ENCODE results near the gene NCR2.
A peak's percentile ranks its signal among the peaks of the same experiment; 100 is the strongest.

The NCR2 gene

DNA sequence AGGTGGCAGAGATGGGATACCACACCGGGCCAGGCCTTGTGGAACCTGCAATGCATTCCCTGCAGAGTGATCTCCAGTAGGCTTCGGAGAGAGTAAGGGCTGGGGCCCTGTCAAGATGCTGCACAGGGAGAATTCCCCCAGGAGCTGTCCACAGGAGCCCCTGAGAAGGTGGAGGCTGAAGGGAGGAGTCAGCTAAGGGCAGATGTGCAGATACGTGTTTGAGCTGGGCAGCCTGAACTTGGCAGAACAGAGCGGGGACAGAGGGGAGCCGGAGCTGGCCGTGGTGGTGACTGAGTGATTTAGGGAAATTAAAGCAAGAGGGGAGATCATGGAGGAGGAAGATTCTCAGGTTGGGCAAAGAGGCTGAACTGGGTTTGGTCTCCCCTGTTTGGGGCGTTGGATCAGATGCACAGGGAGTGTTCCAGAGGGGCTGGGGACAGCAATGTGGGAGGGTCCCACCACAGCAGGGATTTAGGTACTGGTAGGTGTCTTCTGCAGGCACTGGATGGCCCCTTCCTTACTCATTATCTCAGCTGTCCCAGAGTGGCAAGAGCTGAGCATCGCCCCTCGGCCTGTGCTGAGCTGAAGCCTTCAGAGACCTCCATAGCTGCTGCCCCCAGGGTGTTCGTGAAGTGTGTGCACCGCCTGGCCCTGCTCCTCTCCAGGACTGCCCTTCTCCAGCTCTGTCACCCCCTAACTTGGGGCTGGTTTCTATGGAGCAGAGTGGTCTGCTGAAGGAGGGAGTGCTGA lies 3.8 kb upstream of the NCR2 start:
- no peak for DNase-seq (ENCODE audit: low spot score)

DNA sequence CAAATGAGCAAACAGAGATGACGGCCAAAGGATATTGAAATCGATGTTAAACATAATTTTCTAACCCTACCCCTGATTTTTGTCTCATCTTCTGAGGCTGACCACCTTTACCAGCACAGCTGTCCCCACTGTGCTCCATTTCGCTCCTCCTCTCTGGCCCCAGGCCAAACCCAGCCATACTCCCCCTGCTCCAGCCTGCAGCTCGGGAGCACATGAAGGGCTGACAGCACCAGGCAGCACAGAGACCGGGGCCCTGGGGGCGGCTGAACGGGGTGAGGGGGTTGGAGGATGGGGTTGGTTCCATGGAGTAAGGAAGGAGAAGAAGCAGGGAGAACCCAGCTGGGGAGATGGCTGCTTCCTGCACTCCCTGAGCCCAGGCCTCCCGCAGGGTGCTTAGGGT lies 3.2 kb upstream of the NCR2 start:
- no peak for DNase-seq (ENCODE audit: low spot score)

DNA sequence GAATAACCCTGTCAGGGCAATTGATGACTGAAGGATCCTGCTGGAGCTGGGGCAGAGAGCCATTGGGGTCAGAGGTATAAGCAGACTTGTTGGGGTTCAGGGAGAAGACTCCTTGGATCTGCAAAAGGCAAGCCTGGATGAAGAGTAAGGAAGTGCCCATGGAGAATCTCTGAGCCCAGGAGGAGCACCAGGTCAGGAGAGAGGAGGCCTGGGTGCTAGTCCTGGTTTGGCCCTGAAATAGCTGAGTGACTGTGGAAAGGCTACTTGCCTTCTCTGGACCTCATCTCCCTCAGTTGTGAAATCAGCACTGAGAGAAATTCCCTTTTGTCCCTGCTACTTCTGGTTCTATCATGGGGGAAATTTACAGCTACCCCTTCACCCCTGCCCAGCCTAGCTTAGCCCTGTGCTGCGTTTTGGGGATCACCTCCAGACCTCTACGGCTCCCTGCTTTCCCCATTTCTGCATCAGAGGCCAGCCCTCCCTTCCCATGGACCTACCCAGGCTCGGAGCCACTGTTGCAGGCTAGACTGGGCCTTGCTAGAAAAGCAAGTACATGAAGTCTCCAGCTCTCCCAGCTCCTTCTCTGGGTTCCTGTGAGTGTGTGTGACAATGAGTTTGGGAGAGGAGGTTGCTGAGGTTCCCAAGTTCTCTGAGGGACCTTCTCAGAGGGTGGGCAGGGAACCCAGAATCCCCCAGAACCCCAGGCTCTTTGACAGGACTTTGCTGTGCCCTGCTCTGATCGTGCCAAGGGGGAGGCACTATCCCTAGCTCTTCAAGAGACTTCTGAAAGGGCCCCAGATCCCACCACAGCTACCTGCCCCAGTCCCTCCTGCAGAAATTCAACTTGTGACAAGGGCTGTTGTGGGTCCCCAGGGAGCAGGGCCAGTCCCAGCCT lies 2.3 kb upstream of the NCR2 start:
- no peak for DNase-seq (ENCODE audit: low spot score)

DNA sequence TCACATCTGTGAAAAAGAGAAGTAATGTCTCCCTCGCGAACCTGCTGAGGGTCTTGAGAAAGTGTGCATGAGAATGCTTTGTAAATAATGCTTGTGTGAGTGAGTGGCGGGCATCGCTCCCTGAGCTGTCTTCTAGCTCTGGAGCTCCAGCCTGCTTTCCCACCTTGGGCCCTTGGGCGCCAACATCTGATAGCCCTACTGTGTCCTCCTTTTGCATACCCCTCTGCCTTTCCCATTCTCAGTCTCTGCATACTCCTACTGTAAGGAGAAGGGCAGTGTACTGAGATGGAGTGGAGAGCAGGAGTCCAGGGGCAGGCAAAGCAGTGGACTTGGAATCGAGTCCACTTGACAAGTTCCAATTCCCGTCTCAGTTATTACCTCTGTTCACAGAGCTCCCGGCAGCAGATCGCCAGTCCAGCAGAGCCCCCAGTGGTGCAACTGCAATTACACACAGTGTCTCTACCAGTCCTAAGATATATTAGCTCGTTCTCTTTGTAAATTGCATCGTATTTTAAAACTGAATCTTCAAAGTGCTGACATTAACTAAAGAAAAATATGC lies 847 bp upstream of the NCR2 start:
- no peak for DNase-seq (ENCODE audit: low spot score)

DNA sequence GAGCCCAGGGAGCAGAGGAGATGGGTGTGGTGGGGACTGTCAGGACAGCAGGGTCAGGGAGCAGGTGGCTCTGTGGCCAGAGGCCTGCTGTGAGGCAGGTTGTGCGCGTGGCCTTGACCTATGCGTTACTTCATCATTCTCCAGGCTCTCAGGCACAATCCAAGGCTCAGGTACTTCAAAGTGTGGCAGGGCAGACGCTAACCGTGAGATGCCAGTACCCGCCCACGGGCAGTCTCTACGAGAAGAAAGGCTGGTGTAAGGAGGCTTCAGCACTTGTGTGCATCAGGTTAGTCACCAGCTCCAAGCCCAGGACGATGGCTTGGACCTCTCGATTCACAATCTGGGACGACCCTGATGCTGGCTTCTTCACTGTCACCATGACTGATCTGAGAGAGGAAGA lies 535 bp downstream of the NCR2 start:
- no peak for DNase-seq (ENCODE audit: low spot score)

DNA sequence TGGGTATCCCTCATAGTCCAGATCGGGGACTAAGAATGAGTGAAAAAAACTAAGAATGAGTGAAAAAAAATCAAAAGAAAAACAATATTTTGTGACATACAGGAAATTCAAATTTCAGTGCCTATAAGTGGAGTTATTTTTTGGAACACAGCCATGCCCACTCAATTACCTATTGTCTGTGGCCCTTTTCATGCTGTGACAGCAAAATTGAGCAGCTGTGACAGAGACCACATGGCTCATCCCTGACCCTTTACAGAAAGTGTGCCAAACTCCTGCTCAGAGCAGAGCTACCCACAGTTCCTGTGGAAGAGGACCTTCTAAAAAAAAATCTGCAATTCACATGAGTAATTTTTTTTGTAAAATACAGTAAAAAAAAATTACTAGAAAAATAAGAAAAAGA lies 1.4 kb downstream of the NCR2 start:
- DNase-seq (ENCODE audit: low spot score) = no peak

DNA sequence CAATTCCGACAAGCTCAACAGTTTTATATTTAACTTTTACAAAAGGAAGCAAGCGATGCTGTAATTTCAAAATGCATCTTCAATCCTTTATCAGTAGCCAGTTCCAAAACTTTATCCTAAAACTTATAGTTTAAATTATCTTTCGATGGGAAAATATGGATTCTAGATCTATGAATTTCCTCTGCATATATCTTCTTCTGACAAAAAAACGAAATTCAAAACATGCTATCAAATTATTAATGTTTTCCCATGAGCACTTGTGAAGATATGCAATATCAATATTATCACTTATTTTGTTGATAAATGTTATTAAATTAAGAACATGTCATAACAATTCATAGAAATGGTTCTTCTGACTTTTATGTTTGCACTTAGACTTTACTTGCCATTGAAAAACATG lies 2.3 kb downstream of the NCR2 start:
- DNase-seq (ENCODE audit: low spot score) = no peak

DNA sequence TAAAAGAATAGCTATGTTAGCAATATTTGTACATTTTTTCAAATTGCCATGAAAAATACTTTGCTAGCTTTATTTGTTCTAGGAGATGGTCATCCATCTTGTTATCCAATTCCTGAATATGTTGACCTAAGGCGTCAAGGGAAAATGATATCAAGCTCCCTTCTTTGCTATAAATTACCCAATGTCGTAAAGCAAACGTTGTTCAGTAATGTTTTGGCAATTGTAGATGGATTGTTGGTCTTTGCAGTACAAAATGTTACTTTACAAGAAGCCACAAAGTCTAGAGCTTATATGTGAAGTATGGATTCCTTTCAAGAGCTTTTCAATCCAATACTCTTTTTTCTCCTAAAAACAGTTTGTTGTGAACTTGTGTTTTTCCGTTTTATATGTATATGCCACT lies 3.3 kb downstream of the NCR2 start:
- DNase-seq (ENCODE audit: low spot score) = no peak

DNA sequence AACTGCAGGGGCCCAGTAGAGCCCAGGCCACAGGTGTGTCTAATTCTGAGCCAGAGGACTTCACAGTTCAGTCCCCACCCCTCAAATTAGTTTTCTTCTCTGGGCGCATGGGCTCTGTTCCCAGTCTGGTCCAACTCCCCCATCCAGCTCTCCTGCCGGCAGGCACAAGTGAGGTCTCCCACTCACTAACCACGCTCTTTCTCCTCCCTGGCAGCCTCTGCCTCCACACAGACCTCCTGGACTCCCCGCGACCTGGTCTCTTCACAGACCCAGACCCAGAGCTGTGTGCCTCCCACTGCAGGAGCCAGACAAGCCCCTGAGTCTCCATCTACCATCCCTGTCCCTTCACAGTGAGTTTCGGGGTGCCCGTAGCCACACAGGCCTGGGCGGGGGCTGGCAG lies 6.2 kb downstream of the NCR2 start:
- DNase-seq (ENCODE audit: low spot score) = no peak

DNA sequence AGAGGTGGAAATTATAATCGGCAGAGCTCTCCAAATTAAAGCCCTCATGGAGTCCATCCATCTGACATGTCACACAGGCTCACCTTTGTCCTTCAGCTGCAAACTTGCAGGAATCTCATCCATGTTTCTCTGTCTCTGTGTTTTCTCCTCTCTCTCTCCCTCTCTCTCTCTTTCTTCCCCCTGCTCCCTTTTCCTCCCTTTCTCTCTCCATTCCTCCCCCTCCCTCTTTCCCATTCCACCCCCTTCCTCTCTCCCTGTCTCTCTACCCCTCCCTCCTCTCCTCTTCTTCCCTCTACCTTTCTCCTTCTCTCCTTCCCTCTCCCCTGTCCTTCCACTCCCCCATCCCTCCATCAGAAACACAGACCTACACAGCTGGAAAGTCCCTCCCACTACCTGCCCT lies 6.8 kb downstream of the NCR2 start:
- no peak for DNase-seq (ENCODE audit: low spot score)

DNA sequence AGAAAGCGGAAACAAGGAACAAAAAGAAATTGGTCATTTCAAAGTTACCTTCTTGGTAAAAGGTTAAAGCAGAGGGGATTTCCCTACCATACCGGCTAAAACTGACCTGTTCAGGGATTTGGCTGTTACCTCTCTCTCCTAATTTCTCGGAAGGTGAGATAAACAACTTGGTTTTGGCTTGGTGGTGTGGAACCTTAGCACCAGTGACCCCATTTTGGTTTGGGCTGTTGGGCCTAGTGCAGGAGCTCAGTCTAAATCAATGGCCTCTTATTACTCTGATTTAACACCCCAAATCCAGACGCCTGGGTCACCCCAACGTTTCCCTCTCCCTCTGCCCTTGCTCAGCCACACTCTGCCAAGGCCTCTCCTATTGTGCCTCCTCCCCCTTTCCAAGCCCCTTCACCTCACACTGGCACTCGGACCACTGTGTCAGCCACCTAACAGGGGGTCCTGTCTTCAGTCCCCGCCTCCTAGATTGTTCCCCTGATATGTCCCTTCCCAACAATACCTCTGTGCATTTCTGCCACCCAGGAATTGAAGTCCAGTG lies 8.3 kb downstream of the NCR2 start:
- DNase-seq (ENCODE audit: low spot score) = no peak

DNA sequence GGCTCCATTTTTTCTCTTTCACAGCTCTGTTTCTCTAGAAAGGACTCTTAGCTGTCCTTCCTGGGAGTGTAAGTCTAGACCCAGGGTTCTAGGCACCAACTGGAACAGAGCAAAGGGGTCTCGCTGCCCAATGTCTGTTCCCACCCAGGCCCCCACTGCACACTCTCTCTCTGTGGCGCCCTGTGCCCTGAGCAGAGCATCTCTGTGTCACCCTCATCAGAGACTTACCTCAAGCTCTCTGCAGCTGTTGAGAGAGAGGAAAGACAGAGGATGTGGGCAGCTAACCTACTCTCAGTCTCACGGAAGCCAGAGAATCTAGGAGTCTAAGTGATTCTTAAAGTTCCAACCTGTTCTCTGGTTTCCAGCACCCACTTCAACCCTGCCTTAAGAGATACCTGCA lies 9.5 kb downstream of the NCR2 start:
- peak; percentile 41 for DNase-seq (ENCODE audit: low spot score)

DNA sequence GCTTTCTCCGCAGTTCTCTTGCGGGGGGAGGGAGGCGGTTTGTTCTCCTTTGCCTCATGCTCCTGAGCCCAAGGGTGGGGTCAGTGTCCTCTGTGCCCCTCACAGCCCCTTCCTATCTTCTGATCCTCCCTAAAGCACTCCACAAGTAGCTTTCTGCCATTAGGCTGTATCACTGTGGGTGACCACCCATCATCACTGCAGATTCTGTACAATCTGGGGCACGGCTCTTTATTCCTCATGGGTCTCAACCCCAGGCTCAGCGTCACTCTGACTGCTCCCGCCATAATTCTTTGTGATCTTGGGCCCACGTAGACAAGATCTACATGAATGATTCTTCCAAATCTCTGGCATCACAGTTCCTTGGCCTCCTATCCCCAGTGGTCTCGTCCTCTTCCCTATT lies 10.5 kb downstream of the NCR2 start:
- DNase-seq (ENCODE audit: low spot score) = no peak

DNA sequence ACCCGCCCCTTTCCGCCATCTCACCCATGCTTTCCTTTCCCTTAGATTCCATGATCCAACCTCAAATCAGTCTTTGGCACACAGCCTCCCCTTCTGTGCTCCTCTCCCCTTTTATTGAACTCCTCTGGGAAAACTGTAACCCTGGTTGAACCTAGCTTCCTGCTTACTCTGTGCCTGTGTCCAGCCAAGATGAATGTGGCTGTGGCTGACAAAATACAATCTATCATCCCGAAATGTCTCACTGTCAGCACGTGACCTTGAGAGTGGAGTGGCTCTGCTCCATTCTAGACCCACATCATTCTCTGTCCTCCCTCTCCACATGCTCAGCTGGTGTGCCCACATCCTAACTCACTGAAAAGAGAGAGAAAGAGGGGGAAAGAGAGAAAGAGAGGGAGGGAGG lies 11.0 kb downstream of the NCR2 start:
- DNase-seq (ENCODE audit: low spot score) = no peak

DNA sequence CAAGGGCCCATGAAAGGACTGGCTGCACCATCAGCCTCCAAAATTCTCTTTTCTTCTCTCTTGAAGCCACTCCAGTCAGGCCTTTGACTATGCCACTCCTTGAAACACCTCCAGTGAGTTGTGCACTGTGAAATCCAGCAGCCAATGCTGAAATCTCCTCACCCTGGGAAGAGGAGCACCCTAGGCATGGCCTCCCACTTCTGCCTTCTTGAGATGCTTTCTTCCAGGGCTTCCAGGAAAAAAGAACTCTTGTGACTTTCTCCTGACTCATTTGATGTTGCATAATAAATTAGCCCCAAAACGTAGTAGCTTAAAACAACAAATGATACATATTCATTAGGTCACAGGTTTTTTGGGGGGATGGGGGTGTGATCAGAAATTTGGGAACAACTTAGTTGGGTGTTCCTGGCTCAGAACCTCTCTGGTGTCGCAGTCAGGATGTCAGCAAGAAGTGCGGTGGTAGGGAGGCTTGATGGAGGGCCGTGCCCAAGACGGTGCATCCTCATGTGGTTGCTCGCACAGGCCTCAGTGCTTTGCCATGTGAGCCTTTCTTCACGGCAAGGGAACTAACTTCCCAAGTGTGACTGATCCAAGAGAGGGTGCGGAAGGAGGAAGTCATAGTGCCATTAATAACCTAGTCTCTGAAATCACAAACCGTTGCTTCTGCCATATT lies 12.1 kb downstream of the NCR2 start:
- DNase-seq (ENCODE audit: low spot score) = no peak

DNA sequence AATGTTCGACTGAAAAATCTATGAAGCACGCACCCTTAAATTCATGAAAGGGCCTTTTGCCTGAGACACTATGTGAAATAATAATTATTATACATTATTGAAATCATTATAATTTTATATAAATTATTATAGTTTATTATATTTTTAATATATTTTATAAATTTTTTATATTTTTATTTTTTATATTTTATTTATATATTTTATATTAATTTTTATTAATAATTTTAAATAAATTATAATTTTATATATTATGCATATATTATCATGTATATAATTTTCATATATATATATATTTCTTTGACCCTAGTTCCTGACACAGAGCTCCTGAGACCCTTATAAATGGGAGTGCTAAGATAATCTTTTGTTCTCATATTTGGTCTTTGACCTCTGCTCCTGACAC lies 13.5 kb downstream of the NCR2 start:
- no peak for DNase-seq (ENCODE audit: low spot score)

DNA sequence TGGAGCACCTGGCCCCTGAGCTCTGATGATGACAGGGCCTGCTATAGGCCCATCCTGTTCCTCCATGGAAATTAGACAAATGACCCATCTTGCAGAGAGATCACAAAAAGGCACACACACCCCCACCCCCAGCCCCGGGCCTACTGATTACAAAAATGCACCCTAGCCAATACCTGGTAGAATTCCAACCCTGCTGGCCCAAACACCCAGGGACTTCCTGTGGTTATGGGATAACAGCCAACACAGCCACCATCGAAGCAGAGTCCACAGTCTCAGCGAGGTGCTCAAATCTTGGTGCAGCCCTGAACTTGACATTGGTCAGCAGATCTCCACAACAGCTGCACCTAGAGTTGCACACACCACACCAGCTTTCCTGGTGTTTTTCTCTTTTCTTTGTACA lies 17.0 kb downstream of the NCR2 start:
- no peak for DNase-seq (ENCODE audit: low spot score)

DNA sequence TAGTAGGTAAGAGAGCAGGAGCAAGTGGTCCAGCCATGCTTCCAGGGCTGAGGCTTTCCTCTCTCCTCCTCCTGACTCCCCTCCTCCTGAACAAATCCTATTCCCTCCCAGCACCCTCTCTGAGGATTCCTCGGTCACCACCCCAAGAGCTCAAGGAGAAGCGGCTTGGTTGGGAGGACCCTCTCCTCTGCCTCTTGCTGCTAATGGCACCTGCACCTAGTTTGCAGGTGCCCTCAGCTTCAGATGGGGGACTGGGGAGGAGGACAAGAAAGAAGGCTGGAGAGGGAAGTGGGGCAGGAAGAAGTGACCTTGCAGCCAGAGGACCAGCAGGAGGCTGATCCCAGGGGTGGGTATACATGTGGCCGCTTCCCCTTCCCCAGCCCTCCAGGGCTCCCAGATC lies 17.5 kb downstream of the NCR2 start:
- DNase-seq (ENCODE audit: low spot score) = no peak

DNA sequence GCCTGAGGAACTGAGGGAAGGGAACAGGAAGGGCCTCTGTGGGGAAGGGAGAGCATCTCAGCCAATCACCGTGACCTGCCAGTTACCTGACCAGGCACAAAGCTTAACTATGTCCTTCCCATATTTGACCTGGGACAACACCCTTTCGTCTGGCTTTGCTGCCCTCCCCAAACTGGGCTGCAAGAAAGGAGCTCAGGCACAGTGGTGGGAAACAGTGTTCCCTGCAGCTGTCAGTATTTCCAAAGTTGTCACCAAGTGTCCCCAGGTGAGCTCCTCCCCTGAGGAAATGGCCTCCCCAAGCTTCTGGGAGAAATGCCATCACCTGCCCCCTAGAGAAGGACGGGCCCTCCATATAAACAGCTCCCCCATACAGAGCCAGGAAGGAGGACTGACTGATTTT lies 17.9 kb downstream of the NCR2 start:
- DNase-seq (ENCODE audit: low spot score) = no peak

DNA sequence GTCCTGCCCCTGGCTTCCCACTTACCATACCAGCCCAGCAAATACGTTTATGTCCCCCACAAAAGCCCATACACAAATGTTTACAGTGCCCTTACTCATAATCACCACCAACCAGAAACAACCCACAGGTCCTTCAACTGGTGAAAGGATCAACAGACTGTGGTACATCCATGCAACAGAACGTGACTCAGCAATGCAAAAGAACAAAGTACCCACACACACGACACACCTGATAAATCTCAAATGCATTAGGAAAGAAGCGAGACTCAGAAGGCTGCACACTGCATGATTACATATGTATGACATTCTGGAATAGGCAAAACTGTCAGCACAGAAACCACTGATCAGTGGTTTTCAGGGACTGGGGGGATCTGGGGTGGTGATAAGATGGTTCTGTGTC lies 20.5 kb downstream of the NCR2 start:
- DNase-seq (ENCODE audit: low spot score) = no peak

DNA sequence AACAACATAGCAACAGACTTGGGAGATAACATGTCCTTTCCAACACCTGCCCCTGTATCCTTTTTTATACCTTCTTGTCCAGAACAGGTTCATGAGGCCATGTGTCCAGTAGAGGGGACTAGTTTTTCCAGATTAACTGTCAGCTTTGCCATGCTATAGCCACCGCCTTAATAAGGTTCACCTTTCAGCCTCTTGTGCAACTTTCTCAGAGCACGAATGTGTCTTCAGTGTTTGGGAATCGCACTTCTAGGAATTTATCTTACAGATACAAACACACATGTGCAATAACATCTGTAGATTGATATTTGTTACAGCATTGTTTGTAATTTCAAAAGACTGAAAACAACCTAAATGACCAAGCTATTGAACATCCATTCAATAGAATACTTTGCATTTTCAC lies 21.4 kb downstream of the NCR2 start:
- no peak for DNase-seq (ENCODE audit: low spot score)

DNA sequence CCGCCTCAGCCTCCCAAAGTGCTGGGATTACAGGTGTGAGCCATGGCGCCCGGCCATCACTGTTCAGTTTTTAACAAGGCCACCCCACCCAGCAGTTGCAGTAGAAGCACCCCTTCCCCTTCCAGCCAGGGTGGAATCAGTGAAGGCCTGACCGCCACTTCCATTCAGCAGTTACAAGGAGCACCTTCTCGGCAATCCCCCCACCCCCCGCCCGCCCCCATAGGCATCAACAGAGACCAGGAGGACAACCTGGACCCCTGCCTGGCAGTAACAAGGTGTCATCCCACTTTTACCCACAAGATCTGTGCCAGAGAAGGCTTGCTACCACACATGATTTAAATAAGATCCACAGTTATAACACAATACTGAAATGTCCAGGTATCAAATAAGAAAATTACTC lies 23.1 kb downstream of the NCR2 start:
- DNase-seq (ENCODE audit: low spot score) = no peak
